ENCODE measurements around the gene ZC3H10. TPM values are rescaled to one million over a fixed set of nuclear protein-coding genes. Genes with fewer than 3 reads are reported as not detected.

ZC3H10 gene
- total and polyA plus RNA-seq, 2 of the 8 experiments (the other 6 are each of a cell fraction or from before 2014, with no cell fraction given), result 4.0 to 11.2 TPM

DNA sequence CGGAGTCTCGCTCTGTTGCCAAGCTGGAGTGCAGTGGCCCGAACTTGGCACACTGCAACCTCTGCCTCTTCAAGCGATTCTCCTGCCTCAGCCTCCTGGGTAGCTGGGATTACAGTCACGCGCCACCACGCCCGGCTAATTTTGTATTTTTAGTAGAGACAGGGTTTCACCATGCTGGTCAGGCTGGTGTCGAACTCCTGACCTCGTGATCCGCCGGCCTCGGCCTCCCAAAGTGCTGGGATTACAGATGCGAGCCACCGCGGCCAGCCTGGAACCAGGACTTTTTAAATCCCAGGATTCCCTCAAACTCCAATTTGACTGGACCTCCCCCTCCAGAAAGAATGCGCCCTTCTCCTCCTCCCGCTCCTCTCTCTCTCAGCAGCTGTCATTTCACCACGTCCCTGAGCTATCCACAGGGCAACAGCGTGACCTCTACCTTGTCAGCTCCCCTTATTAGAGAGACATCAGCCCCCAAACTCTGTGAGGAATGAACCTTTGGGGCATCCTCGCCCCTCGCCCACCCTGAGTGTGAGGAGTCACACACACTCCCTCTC is 12.0 kb downstream of the ZC3H10 start:
- no peak overlapping the region for H3K56ac ChIP-seq (replicated peaks; ENCODE audit: insufficient read length, low read depth, low read length)
- TF ChIP-seq NRF1 (IDR thresholded peaks at IDR 0.05; ENCODE audit: low read depth, low read length), result no peak
- no peak for TF ChIP-seq ZNF274 (IDR thresholded peaks at IDR 0.05; ENCODE audit: borderline replicate concordance, extremely low read depth, low read length)
- TF ChIP-seq SP4 (IDR thresholded peaks at IDR 0.05; ENCODE audit: low read length), result no peak
- TF ChIP-seq, protein P1, sequence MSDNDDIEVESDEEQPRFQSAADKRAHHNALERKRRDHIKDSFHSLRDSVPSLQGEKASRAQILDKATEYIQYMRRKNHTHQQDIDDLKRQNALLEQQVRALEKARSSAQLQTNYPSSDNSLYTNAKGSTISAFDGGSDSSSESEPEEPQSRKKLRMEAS (IDR thresholded peaks at IDR 0.05), result no peak
- peaks cover 0 to 10% of the 10 kb centered on the region in 2 experiments; a peak in 1 of 4 replicates for H3K79me2 ChIP-seq (ENCODE audit: control insufficient read depth in 1 of 2, insufficient read depth in 2 of 2, low read length in 2 of 2)
- H4K8ac ChIP-seq (ENCODE audit: extremely low read depth, insufficient read depth, low read length), result no peak overlapping the region
- H2AK5ac ChIP-seq (ENCODE audit: low read depth, low read length), result no peak overlapping the region
- ChIA-PET POLR2A (ENCODE audit: partially characterized antibody) (interaction anchor here (0.7 to 5.3 kb wide), 5 partner anchors 12 to 78 kb away, joined by 3 to 161 read pairs (median 4); partner anchors contain the start of genes PA2G4, RPL41 and ZC3H10), CTCF (ENCODE audit: partially characterized antibody) (interaction anchor here (0.6 to 5.4 kb wide), 6 partner anchors 11 to 128 kb away, joined by 3 to 46 read pairs (median 5); partner anchors contain the start of genes ANKRD52 and ZC3H10)
- H3K4me3 ChIP-seq (ENCODE audit: extremely low read depth in 1 of 4, insufficient read depth in 2 of 4, low read depth in 3 of 4, low read length in 4 of 4), result peak overlapping the region in 2 of 4 experiments; percentile 90 to 95; a peak in 5 of 8 replicates
- WGBS, 2 experiments (ENCODE audit: extremely low coverage in 1 of 2, insufficient coverage in 1 of 2, insufficient read length in 1 of 2, insufficient replicate concordance in 2 of 2, low coverage in 1 of 2, low lambda C conversion rate in 2 of 2, missing lambda C conversion rate in 1 of 2), result 89% methylated on average over 20 of the region's 22 CpGs; no CpG with 5 or more reads in 1 of the 2 experiments
- H3K9ac ChIP-seq (replicated peaks in 1 of 4; ENCODE audit: extremely low read depth in 1 of 4, low read depth in 3 of 4, low read length in 3 of 4), result no peak overlapping the region
- no peaks in the 10 kb centered on the region for H3K79me1 ChIP-seq (ENCODE audit: low read depth, low read length)
- peaks cover 11 to 43% (median 34%) of the 10 kb centered on the region in 4 experiments for H3K36me3 ChIP-seq (ENCODE audit: control insufficient read depth in 2 of 4, insufficient read depth in 4 of 4, low read length in 3 of 4)
- no peak overlapping the region for H4K91ac ChIP-seq (replicated peaks; ENCODE audit: insufficient read length, low read length)
- H2BK120ac ChIP-seq (replicated peaks; ENCODE audit: low read depth, low read length), result no peak overlapping the region
- peaks cover 0 to 13% (median 5%) of the 10 kb centered on the region in 4 experiments; a peak in 5 of 7 replicates for H3K4me1 ChIP-seq (replicated peaks in 1 of 4; ENCODE audit: control insufficient read depth in 3 of 4, insufficient read depth in 4 of 4, low read length in 3 of 4)
- H3K14ac ChIP-seq (ENCODE audit: insufficient read length), result no peak overlapping the region
- no peak overlapping the region for H3K18ac ChIP-seq (ENCODE audit: extremely low read depth, low read length)
- peak overlapping the region; percentile 96 to 98; a peak in 3 of 4 replicates for H3K4me2 ChIP-seq (ENCODE audit: insufficient read depth in 1 of 2, low read depth in 2 of 2, low read length in 2 of 2)
- no peak overlapping the region for H3K4ac ChIP-seq (replicated peaks; ENCODE audit: insufficient read length, low read depth, low read length)
- no peak overlapping the region for H2AFZ ChIP-seq (ENCODE audit: low read length)
- H4K20me1 ChIP-seq (replicated peaks in 1 of 2; ENCODE audit: control insufficient read depth in 1 of 2, insufficient read depth in 2 of 2, low read length in 2 of 2), result peaks cover 0 to 2% of the 10 kb centered on the region in 2 experiments
- H4K5ac ChIP-seq (ENCODE audit: insufficient read length, low read depth, low read length), result no peak overlapping the region
- H2BK15ac ChIP-seq (ENCODE audit: low read length), result no peak overlapping the region
- FAIRE-seq, result no peak
- no peak overlapping the region for H2BK12ac ChIP-seq (ENCODE audit: low read depth, low read length)
- no peaks in the 10 kb centered on the region; a peak in 1 of 4 replicates for H3K9me3 ChIP-seq (ENCODE audit: insufficient read depth in 2 of 2, low read depth in 1 of 2, low read length in 1 of 2)
- peaks cover 12% of the 10 kb centered on the region for H3K23me2 ChIP-seq (ENCODE audit: low read depth, low read length)
- H3K27ac ChIP-seq (ENCODE audit: low read depth, low read length), result no peak overlapping the region
- no peak overlapping the region for H3K23ac ChIP-seq (ENCODE audit: insufficient read length)
- no peak for DNase-seq (ENCODE audit: low read depth in 1 of 2, low spot score in 2 of 2)
- no peak overlapping the region for H2BK20ac ChIP-seq (ENCODE audit: low read length)
- H3K27me3 ChIP-seq (replicated peaks in 1 of 4; ENCODE audit: control insufficient read depth in 3 of 4, extremely low read depth in 1 of 4, insufficient read depth in 3 of 4, low read length in 3 of 4), result no peaks in the 10 kb centered on the region
- H2BK5ac ChIP-seq (ENCODE audit: low read depth, low read length), result no peak overlapping the region

Measured in H1 (cell line).